Measurements from ENCODE around the gene TDRD10. TPM values are rescaled to one million over a fixed set of nuclear protein-coding genes. Genes with fewer than 3 reads are reported as not detected.

Gene TDRD10
- total RNA-seq, 1 experiment from 2014 or later: not detected

DNA sequence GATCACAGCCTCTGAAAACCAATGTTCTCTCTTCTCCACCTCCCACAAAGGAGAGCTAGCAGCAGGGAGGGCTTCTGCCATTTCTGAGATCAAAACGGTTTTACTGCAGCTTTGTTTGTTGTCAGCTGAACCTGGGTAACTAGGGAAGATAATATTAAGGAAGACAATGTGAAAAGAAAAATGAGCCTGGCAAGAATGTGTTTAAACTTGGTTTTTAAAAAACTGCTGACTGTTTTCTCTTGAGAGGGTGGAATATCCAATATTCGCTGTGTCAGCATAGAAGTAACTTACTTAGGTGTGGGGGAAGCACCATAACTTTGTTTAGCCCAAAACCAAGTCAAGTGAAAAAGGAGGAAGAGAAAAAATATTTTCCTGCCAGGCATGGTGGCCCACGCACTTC, 35.8 kb upstream of the TDRD10 start:
- H3K4me2 ChIP-seq: no peak overlapping the region
- H3K9me3 ChIP-seq (ENCODE audit: insufficient read depth, low read depth): no peaks in the 10 kb centered on the region
- intact Hi-C loops (cut with micrococcal nuclease; ENCODE audit: unreplicated experiment): no loop called here
- no peaks in the 10 kb centered on the region for H3K36me3 ChIP-seq (ENCODE audit: low read depth)
- no peak for DNase-seq
- TF ChIP-seq, protein P1, sequence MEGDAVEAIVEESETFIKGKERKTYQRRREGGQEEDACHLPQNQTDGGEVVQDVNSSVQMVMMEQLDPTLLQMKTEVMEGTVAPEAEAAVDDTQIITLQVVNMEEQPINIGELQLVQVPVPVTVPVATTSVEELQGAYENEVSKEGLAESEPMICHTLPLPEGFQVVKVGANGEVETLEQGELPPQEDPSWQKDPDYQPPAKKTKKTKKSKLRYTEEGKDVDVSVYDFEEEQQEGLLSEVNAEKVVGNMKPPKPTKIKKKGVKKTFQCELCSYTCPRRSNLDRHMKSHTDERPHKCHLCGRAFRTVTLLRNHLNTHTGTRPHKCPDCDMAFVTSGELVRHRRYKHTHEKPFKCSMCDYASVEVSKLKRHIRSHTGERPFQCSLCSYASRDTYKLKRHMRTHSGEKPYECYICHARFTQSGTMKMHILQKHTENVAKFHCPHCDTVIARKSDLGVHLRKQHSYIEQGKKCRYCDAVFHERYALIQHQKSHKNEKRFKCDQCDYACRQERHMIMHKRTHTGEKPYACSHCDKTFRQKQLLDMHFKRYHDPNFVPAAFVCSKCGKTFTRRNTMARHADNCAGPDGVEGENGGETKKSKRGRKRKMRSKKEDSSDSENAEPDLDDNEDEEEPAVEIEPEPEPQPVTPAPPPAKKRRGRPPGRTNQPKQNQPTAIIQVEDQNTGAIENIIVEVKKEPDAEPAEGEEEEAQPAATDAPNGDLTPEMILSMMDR (conservative IDR thresholded peaks at IDR 0.05): no peak
- no peak for TF ChIP-seq EZH2 (IDR thresholded peaks at IDR 0.05; ENCODE audit: low read depth)
- no peak overlapping the region for H3K4me3 ChIP-seq
- POLR2A ChIA-PET (ENCODE audit: unreplicated experiment): interaction anchor here (0.5 kb wide), 1 partner anchor 78 kb away, joined by 5 read pairs; no protein-coding TSS in a partner anchor
- BruUV-seq (replicated peaks): no TSS peak
- H2AFZ ChIP-seq: no peak overlapping the region
- H3K27me3 ChIP-seq (ENCODE audit: insufficient read depth, low read depth): no peaks in the 10 kb centered on the region
- H3K27ac ChIP-seq: no peak overlapping the region
- no peaks in the 10 kb centered on the region for H3K9me2 ChIP-seq (ENCODE audit: insufficient read depth)
- CTCF ChIA-PET: no interaction called here
- H4K20me1 ChIP-seq (ENCODE audit: insufficient read depth): no peaks in the 10 kb centered on the region
- H3K4me1 ChIP-seq (replicated peaks; ENCODE audit: insufficient read depth): peaks cover 14% of the 10 kb centered on the region
- no peaks in the 10 kb centered on the region for H3F3A ChIP-seq (ENCODE audit: insufficient read depth, low read depth)
- H3K79me2 ChIP-seq (ENCODE audit: low read depth): no peaks in the 10 kb centered on the region

- Histone ChIP-seq H3K79me2 (ENCODE audit: low read depth) (no peaks in the 10 kb centered on the region), H4K20me1 (ENCODE audit: insufficient read depth) (no peaks in the 10 kb centered on the region), H3K4me1 (replicated peaks; ENCODE audit: insufficient read depth) (peaks cover 14% of the 10 kb centered on the region), H3K36me3 (ENCODE audit: low read depth) (no peaks in the 10 kb centered on the region), H3K9me3 (ENCODE audit: insufficient read depth, low read depth) (no peaks in the 10 kb centered on the region), H3K27me3 (ENCODE audit: insufficient read depth, low read depth) (no peaks in the 10 kb centered on the region), H3K4me2 (no peak overlapping the region), H3F3A (ENCODE audit: insufficient read depth, low read depth) (no peaks in the 10 kb centered on the region), H3K27ac (no peak overlapping the region), H3K9me2 (ENCODE audit: insufficient read depth) (no peaks in the 10 kb centered on the region), H2AFZ (no peak overlapping the region), H3K4me3 (no peak overlapping the region)
- CTCF ChIA-PET: no interaction called here
- no TSS peak for BruUV-seq (replicated peaks)
- TF ChIP-seq, protein P1 (conservative IDR thresholded peaks at IDR 0.05): no peak
- no peak for TF ChIP-seq EZH2 (IDR thresholded peaks at IDR 0.05; ENCODE audit: low read depth)
- POLR2A ChIA-PET (ENCODE audit: unreplicated experiment): interaction anchor here (0.6 kb wide), 1 partner anchor 40 kb away, joined by 12 read pairs; no protein-coding TSS in a partner anchor
- no peak for DNase-seq
- intact Hi-C loops (cut with micrococcal nuclease; ENCODE audit: unreplicated experiment): no loop called here
These were observed 35.0 kb upstream of the TDRD10 start for GRCh38 chr1:154466921-154467417.

- Histone ChIP-seq H3K4me2 (no peak overlapping the region), H3K27me3 (ENCODE audit: insufficient read depth, low read depth) (no peaks in the 10 kb centered on the region), H4K20me1 (ENCODE audit: insufficient read depth) (no peaks in the 10 kb centered on the region), H3K9me3 (ENCODE audit: insufficient read depth, low read depth) (no peaks in the 10 kb centered on the region), H3F3A (ENCODE audit: insufficient read depth, low read depth) (no peaks in the 10 kb centered on the region), H3K4me3 (no peak overlapping the region), H3K9me2 (ENCODE audit: insufficient read depth) (no peaks in the 10 kb centered on the region), H3K27ac (no peak overlapping the region), H3K36me3 (ENCODE audit: low read depth) (no peaks in the 10 kb centered on the region), H3K79me2 (ENCODE audit: low read depth) (no peaks in the 10 kb centered on the region), H3K4me1 (replicated peaks; ENCODE audit: insufficient read depth) (peaks cover 12% of the 10 kb centered on the region), H2AFZ (no peak overlapping the region)
- intact Hi-C loops (cut with micrococcal nuclease; ENCODE audit: unreplicated experiment): no loop called here
- ChIA-PET CTCF (interaction anchor here (0.6 to 0.7 kb wide), 2 partner anchors 139 to 757 kb away, joined by 3 to 23 read pairs; no protein-coding TSS in a partner anchor), POLR2A (ENCODE audit: unreplicated experiment) (interaction anchor here (0.6 to 0.7 kb wide), 2 partner anchors 21 to 147 kb away, joined by 3 to 5 read pairs; partner anchors contain the start of gene AQP10)
- TF ChIP-seq, protein P1 (conservative IDR thresholded peaks at IDR 0.05): no peak
- TF ChIP-seq EZH2 (IDR thresholded peaks at IDR 0.05; ENCODE audit: low read depth): no peak
- no peak for DNase-seq
- BruUV-seq (replicated peaks): no TSS peak
These were observed 34.5 kb upstream of the TDRD10 start for GRCh38 chr1:154467434-154468102.
